Umbilical cord (tissue), 2 donors: ENCODE measurements around the gene ACCS. TPM values are rescaled to one million over a fixed set of nuclear protein-coding genes. Genes with fewer than 3 reads are reported as not detected.

Experiments
- DNase-seq: peaks from one replicate; pipeline ENCODE4 v3.0.0-alpha.2; 2015; ENCODE audit warnings: low spot score
- total RNA-seq: library from RNA; depleted of rRNA; stranded (reverse); fragments of >200 nt; gene quantifications from one replicate; pipeline ENCODE4 v1.2.3, GENCODE V29; 2014; ENCODE audit warnings: low replicate concordance; ENCODE audit not compliant: insufficient read depth

The ACCS gene
- total RNA-seq, 1 donor from 2014 or later, result 12.5 TPM

DNA sequence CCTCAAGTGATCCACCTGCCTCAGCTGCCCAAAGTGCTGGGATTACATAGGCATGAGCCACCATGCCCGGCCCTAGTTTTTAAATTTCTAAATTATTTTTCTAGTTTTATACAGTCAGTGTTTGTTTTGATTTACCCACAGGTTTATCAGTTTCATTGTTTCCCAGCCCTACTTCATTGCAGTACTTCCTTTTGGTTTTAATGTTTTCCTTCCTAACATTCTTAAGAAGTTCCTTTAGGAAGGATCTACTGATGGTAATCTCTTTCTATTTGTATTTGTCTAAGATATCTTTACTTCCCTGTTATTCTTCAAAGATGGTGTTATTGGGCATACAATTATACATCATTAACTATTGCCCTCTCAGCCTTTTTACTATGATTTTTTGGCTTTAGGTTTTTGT lies 24.5 kb downstream of the ACCS start:
- DNase-seq, result no peak

GRCh38 chr11:44094260-44094868 lies 28.3 kb downstream of the ACCS start:
- peak; percentile 86 for DNase-seq

DNA sequence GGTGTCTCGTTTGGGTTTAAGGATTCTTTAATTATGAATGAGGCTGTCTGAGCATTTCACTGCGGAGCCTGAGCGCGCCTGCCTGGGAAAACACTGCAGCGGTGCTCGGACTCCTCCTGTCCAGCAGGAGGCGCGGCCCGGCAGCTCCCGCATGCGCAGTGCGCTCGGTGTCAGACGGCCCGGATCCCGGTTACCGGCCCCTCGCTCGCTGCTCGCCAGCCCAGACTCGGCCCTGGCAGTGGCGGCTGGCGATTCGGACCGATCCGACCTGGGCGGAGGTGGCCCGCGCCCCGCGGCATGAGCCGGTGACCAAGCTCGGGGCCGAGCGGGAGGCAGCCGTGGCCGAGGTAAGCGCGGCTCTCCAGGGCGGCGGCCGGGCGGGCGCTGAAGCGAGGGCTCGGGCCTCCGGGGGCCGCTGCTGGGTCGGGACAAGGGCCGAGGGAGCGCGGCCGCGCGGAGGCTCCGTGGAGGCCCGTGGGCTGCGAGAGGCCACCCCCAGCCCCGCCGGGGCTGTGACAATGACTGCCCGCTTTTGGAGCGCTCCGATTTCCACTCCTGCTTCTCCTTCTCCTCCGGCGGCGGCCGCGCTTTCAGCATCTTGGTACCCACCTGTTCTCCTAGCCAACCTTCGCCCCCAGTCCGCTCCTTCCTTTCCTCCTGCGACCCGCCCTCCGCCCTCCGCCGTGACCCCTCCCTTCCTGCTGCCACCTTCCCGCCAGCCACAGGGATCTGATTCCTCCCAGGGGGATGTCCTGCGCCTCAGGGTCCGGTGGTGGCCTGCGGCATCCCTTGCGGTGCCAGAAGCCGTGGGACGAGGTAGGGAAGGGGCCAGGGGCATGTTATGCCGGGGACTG lies 29.7 kb downstream of the ACCS start, which contains the start of gene EXT2:
EXT2 (plus strand) TSS at position 173 of the 854 bp plus-strand sequence. CDS start 12,035 bp downstream, outside the sequence.
- DNase-seq, result peak; percentile 86

DNA sequence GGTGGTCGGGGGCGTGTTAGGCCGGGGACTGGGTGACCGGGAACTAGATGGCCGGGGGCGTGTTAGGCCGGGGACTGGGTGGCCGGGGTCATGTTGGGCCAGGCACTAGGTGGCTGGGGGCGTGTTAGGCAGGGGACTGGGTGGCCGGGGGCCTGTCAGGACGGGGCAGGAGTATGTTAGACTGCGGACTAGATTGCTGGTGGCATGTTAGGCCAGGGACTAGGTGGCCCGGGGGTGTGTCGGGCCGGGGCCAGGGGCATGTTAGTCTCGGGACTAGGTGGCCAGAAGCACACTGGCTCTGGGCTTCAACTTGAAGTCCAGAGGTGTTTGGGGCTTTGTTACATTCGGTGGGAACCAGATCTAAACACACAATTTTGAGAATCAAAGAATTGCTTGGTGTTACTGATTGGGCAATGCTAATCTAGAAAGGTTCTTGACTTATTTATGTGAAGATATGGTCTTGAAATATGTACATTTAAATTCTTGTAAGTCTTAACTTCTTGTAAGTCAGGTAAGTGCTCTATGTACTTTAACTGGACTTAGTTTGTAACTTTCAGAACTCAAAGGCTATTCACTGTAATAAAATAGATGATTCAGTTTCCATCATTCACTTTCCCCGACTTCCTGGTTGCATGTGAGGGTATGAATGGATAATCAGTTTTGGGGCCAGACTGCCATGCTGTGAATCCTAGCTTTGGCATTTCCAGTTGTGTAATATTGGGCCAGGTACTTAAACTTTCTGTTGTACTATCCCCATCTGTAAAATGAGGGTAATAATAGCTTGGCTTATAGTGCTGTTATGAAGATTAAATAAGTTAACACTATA lies 30.5 kb downstream of the ACCS start:
- DNase-seq, result no peak

DNA sequence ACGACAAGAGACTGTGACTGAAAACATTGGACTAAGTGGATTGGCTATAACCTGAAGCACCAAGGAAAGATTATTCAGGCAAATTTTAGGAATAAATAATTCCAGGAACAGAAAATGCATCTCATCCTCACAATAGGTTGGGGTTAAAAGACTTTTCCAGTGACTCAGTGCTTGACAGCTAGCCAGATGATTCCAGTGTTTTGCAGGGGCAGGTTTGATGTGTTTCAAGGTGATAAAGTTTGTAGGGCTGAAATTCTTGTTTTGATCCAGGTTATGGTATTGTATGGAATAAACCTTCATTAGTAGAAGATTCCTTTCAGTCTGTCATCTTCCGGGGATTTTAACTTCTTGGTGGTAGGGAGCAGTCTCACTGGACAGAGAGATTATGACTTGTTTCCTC lies 31.8 kb downstream of the ACCS start:
- DNase-seq, result no peak

DNA sequence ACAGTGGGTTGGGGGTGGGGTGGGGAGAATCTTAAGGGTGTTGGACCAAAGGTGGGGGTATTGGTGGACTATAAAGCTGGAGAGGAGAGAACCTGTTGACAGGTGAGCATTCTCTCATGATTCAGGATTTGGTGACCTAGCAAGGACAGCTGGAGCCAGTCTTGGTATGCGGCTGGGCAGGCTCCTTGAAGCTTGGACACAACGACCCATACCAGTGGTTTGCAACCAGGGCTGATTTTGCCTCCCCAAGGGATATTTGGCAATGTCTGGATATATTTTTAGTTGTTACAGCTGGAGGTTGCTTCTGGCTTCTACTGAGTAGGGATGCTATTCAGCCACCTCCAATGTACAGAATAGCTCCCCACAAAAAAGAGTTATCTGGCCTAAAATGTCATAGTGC lies 35.0 kb downstream of the ACCS start:
- no peak for DNase-seq

- no peak for DNase-seq
Observed at GRCh38 chr11:44104481-44105294, 38.6 kb downstream of the ACCS start.

- no peak for DNase-seq
Observed at GRCh38 chr11:44108260-44108659, 42.2 kb downstream of the ACCS start.

- peak; percentile 49 for DNase-seq
Observed at GRCh38 chr11:44110231-44110679, 44.2 kb downstream of the ACCS start.

- DNase-seq, result peak; percentile 79
Observed at GRCh38 chr11:44112091-44112821, 46.2 kb downstream of the ACCS start.

DNA sequence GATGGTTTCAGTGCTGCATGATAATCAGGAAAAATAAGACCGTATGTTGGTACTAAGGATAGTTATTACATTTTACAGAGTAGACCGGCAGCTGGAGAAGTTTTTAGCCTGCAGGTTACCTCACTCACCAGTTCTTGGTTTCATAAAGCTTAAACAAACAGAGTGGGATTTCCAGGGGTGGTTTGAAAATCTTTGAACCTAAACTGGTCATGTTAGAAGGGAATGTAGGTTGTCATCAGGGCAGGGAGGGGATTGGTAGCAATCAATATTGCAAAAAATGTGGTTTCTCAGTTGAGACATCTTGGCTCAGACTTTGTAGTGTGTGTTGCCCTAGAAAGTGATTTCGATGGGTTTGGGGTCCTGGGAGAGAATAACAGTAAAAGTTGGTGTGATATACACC lies 46.9 kb downstream of the ACCS start:
- DNase-seq, result no peak

DNA sequence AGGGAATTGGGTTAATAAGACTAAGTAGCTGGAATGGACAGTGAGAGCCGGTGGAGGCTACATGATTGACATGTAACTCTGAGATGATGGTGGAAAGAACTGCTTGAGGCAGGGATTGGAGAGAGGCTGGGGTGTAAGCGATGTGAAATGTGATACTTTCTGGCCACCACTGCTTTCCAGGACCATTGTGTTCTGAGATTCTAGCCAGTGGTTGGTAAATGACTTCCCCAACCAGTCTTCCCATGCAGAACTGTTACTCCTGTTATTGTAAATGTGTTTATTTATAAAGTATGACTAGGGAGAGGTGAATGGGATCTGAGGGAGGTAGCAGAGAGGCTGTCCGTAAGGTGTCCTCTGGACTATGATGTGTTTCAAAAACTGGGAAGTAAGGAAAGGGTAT lies 47.5 kb downstream of the ACCS start:
- DNase-seq, result no peak

GRCh38 chr11:44116234-44116830 lies 50.3 kb downstream of the ACCS start:
- DNase-seq, result no peak

- DNase-seq, result no peak
Observed at GRCh38 chr11:44120169-44120568, 54.1 kb downstream of the ACCS start.

GRCh38 chr11:44125598-44125997 lies 59.5 kb downstream of the ACCS start:
- no peak for DNase-seq

DNA sequence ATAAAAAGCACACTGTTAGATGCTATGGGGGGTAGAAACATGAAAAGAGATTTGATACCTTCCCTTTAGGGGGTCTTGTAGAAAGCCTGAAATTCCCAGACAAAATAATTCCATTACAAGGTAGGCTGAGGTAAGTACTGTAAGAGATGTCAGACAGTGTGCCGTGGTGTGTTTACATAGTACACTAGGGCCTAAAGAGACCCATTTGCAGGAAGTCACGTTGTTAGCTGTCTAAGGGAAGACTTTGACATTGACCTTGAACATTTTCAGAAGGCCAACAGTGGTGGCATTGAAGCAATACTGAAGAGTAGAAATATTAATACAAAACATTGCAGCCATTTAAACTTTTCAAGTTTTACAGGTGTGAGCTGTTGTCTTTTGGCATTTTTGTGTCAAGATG lies 60.2 kb downstream of the ACCS start:
- DNase-seq, result no peak

DNA sequence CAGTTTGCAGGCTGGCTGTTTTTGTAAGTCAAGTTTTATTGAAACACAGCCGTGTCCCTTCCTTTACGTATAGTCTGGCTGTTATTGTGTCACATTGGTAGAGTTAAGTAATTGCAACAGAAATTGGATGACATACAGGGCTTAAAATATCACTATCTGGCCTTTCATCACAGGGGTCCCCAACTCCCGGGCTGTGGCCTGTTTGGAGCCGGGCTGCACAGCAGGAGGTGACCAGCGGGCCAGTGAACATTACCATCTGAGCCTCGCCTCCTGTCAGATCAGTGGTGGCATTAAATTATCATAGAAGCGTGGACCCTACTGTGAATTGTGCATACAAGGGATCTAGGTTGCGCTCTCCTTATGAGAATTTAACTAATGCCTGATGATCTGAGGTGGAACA lies 61.1 kb downstream of the ACCS start:
- DNase-seq, result no peak

DNA sequence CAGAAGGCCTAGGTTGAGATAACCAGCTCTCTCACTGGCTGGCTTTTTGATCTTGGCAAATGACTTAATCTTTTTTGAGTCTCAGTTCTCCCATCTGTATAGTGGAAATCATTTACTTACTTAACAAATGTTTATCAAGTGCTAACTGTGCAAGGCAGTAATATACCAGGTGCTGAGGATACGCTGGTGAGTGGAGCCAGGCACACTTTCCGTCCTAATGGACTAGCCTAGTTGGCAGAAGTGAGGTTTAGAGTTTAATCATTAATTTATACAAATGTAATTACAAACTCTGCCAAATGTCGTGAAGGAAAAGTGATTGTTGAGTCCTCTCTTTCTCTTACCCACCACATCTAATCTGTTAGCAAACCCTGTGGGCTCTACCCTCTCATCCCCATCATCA lies 62.7 kb downstream of the ACCS start:
- DNase-seq, result no peak

GRCh38 chr11:44130751-44131150 lies 64.7 kb downstream of the ACCS start:
- no peak for DNase-seq

DNA sequence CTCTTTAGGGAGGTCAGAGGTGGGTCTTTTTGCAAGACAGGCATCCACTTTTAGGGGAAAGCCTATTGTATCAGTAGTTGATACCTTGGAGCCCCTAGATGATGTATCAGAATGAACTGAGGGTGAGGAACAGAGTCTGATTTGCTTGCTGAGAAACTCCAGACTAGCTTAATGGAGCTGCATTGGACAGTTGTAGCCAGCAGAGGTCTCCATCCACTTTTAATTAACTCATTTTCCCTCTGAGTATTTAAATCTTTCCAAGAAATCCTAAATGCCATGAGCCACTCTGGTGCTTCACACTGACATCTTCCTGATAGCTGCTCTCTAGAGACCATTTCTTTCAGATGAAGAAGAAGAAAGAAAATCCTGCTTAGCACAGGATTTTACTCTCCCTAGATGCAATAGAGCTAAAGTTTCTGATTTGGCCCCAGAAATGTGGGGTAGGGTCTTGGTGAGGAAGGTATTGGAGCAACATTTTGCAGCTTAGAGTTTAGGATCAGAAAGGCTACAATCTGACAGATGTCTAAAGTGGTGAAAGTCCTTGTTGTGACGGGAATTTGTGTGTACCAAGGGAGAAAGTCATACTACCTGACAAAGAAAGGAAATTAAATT lies 67.4 kb downstream of the ACCS start:
- DNase-seq, result peak; percentile 67
